Hepatocyte (in vitro differentiated cells): ENCODE measurements around the gene ZBTB43. TPM values are rescaled to one million over a fixed set of nuclear protein-coding genes. Genes with fewer than 3 reads are reported as not detected.

Source experiments
- DNase-seq: peaks from one replicate; pipeline ENCODE4 v3.0.0-alpha.2; 2016; ENCODE audit warnings: low spot score
- H2AFZ ChIP-seq: fragments of 200-600 bp; sonication (generic); 2 replicates; pipeline ENCODE4 v1.6.0; 2016; ENCODE audit warnings: antibody characterized with exemption, mild to moderate bottlenecking
- H3K27ac ChIP-seq: fragments of 200-600 bp; sonication (generic); 2 replicates; pipeline ENCODE4 v1.5.1; 2016; ENCODE audit warnings: mild to moderate bottlenecking
- H3K27me3 ChIP-seq: fragments of 200-600 bp; sonication (generic); 2 replicates; pipeline ENCODE4 v1.6.1; 2016
- H3K36me3 ChIP-seq: fragments of 200-600 bp; sonication (generic); replicated peaks from 2 replicates; pipeline ENCODE4 v1.5.1; 2016; ENCODE audit warnings: low read depth; ENCODE audit not compliant: insufficient read depth
- H3K4me1 ChIP-seq: fragments of 200-600 bp; sonication (generic); 2 replicates; pipeline ENCODE4 v1.5.1; 2016; ENCODE audit warnings: mild to moderate bottlenecking, moderate library complexity; ENCODE audit not compliant: insufficient read depth
- H3K4me2 ChIP-seq: fragments of 200-600 bp; sonication (generic); 2 replicates; pipeline ENCODE4 v1.6.0; 2016
- H3K4me3 ChIP-seq: fragments of 200-600 bp; sonication (generic); 2 replicates; pipeline ENCODE4 v1.5.1; 2016; ENCODE audit warnings: mild to moderate bottlenecking
- H3K79me2 ChIP-seq: fragments of 200-600 bp; sonication (generic); 2 replicates; pipeline ENCODE4 v1.6.0; 2017; ENCODE audit warnings: mild to moderate bottlenecking
- H3K9me2 ChIP-seq: fragments of 200-600 bp; sonication (generic); replicated peaks from 2 replicates; pipeline ENCODE4 v1.6.0; 2017; ENCODE audit warnings: mild to moderate bottlenecking; ENCODE audit not compliant: insufficient read depth
- H3K9me3 ChIP-seq: fragments of 200-600 bp; sonication (generic); 2 replicates; pipeline ENCODE4 v1.5.1; 2016; ENCODE audit warnings: low read depth, mild to moderate bottlenecking
- H4K20me1 ChIP-seq: fragments of 200-600 bp; sonication (generic); 2 replicates; pipeline ENCODE4 v1.6.0; 2016; ENCODE audit warnings: mild to moderate bottlenecking; ENCODE audit not compliant: insufficient read depth, poor library complexity, severe bottlenecking
- EZH2 ChIP-seq: fragments of 200-600 bp; sonication (generic); IDR thresholded peaks from 2 replicates; pipeline ENCODE4 v1.6.1; 2016; ENCODE audit warnings: antibody characterized with exemption, mild to moderate bottlenecking, borderline replicate concordance
- EZH2phosphoT487 ChIP-seq: fragments of 200-600 bp; sonication (generic); IDR thresholded peaks from one replicate; pipeline ENCODE4 v1.6.1; 2018; ENCODE audit warnings: antibody characterized with exemption, mild to moderate bottlenecking, low read depth, moderate library complexity; ENCODE audit not compliant: unreplicated experiment, severe bottlenecking
- whole genome bisulfite sequencing: methylation state at CpG from one replicate; pipeline ENCODE4 v1.1.6; 2016; ENCODE audit warnings: low lambda C conversion rate; ENCODE audit errors: missing lambda C conversion rate; 5-methylcytosine and 5-hydroxymethylcytosine counted together
- polyA plus RNA-seq: library from polyadenylated mRNA; unstranded; fragments of >200 nt; fragmentation: Nextera tagmentation; extraction: Ambion mirVana; gene quantifications from 2 replicates; pipeline ENCODE4 v1.2.1, GENCODE V29; 2016
- total RNA-seq: library from RNA; depleted of rRNA; stranded (reverse); fragments of >200 nt; gene quantifications from 2 replicates; pipeline ENCODE4 v1.2.3, GENCODE V29; 2014
- TF ChIP-seq, protein P1 (sequence below): fragments of 200-600 bp; sonication (generic); IDR thresholded peaks from 2 replicates; pipeline ENCODE4 v1.5.1; 2016; ENCODE audit warnings: antibody characterized with exemption, mild to moderate bottlenecking; ENCODE audit not compliant: poor library complexity

Gene ZBTB43
- total and polyA plus RNA-seq, 2 experiments from 2014 or later = 14.9 to 16.4 TPM

DNA sequence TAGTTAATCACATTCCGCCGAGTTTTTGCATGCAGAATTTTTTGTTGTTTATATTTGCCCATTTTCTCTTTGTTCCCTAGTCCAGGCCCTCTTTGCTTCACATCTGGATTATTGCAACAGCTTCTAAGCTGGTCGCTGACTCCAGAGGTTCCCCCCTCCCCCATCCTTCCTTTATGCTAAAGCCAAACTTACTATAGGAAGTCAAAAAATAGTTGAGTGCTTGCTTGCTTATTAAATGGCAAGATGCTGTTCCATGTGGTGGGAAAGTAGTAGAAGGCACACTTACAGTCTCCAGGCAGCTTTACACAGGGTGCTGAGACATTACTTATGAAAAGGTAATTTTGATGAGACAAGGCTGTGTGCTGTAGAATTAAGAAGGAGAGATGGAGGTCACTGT is 56.9 kb downstream of the ZBTB43 start:
- peaks cover 14% of the 10 kb centered on the region for H4K20me1 ChIP-seq
- peaks cover 58% of the 10 kb centered on the region for H3K79me2 ChIP-seq
- H3K4me1 ChIP-seq = peaks cover 11% of the 10 kb centered on the region
- H3K27me3 ChIP-seq = no peaks in the 10 kb centered on the region
- H3K27ac ChIP-seq = peak overlapping the region; percentile 94
- H3K4me2 ChIP-seq = peak overlapping the region; percentile 87
- 9% methylated on average over 3 of the region's 3 CpGs for WGBS
- no peaks in the 10 kb centered on the region for H3K36me3 ChIP-seq
- TF ChIP-seq EZH2phosphoT487 = no peak
- TF ChIP-seq EZH2 = no peak
- TF ChIP-seq, protein P1, sequence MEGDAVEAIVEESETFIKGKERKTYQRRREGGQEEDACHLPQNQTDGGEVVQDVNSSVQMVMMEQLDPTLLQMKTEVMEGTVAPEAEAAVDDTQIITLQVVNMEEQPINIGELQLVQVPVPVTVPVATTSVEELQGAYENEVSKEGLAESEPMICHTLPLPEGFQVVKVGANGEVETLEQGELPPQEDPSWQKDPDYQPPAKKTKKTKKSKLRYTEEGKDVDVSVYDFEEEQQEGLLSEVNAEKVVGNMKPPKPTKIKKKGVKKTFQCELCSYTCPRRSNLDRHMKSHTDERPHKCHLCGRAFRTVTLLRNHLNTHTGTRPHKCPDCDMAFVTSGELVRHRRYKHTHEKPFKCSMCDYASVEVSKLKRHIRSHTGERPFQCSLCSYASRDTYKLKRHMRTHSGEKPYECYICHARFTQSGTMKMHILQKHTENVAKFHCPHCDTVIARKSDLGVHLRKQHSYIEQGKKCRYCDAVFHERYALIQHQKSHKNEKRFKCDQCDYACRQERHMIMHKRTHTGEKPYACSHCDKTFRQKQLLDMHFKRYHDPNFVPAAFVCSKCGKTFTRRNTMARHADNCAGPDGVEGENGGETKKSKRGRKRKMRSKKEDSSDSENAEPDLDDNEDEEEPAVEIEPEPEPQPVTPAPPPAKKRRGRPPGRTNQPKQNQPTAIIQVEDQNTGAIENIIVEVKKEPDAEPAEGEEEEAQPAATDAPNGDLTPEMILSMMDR = no peak
- peak overlapping the region; percentile 61 for H3K4me3 ChIP-seq
- H3K9me2 ChIP-seq = no peaks in the 10 kb centered on the region
- peak overlapping the region; percentile 72 for H2AFZ ChIP-seq
- DNase-seq = peak; percentile 62
- no peaks in the 10 kb centered on the region for H3K9me3 ChIP-seq

DNA sequence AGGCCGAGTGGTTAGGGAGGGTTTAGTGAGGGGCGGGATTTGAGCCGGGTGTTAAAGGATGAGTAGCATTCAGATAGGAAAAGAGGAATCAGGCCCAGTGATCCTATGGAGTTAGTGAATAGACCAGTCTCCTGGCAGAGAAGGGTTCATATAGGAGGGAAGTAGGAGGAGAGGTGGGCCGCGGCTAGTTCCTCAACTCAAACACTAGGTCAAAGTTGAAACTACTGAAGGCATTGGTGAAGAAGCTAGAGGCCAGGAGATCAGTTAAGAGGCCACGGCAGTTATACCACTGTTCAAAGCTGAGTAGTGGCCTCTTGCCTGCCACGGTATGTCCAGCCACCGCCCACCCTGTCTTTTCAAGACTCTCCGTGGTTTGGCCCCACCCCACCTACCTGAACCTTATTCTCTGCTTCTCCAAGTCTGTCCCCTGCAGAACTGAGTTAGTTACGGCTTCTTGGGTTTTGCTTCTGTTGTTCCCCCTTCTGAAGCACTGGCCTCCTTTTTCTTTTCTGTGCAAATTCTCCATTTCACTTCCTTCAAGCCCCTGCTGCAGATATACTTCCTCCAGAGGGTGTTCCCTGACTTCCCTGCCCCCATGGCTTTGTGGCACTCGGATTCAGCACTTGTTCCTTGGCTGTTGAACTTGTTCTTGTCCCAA is 57.4 kb downstream of the ZBTB43 start:
- WGBS = 35% methylated on average over 11 of the region's 11 CpGs
- peaks cover 64% of the 10 kb centered on the region for H3K79me2 ChIP-seq
- H2AFZ ChIP-seq = no peak overlapping the region
- no peaks in the 10 kb centered on the region for H3K9me2 ChIP-seq
- H3K4me3 ChIP-seq = peak overlapping the region; percentile 61
- no peaks in the 10 kb centered on the region for H3K9me3 ChIP-seq
- DNase-seq = no peak
- no peaks in the 10 kb centered on the region for H3K36me3 ChIP-seq
- TF ChIP-seq EZH2phosphoT487 (no peak), EZH2 (no peak)
- TF ChIP-seq, protein P1 = no peak
- peak overlapping the region; percentile 94 for H3K27ac ChIP-seq
- peaks cover 14% of the 10 kb centered on the region for H4K20me1 ChIP-seq
- H3K4me2 ChIP-seq = peak overlapping the region; percentile 87
- peaks cover 11% of the 10 kb centered on the region for H3K4me1 ChIP-seq
- no peaks in the 10 kb centered on the region for H3K27me3 ChIP-seq

DNA sequence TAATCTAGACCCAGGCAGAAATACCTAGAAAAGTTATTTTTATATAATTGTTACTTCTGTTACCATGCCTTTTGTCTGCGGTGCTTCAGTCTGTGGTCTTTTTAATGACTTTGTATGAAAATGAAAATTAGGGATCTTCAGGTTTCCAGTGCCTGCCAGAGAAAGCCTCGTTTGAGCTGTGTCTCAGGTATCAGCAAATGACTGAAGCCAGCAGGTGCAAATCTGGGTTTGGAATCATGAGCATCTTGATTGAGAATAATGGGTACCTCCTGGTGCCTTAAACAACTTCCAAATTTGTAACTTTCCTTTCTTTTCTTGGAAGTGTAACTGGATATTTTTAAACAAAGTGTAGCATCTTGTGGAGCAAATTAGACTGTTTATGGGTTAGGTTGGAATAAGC is 59.9 kb downstream of the ZBTB43 start:
- Histone ChIP-seq H3K27me3 (no peaks in the 10 kb centered on the region), H3K36me3 (no peaks in the 10 kb centered on the region), H3K9me2 (no peaks in the 10 kb centered on the region), H3K27ac (no peak overlapping the region), H3K9me3 (no peaks in the 10 kb centered on the region), H3K79me2 (peaks cover 89% of the 10 kb centered on the region), H3K4me1 (peaks cover 9% of the 10 kb centered on the region), H3K4me2 (no peak overlapping the region), H3K4me3 (no peak overlapping the region), H2AFZ (no peak overlapping the region), H4K20me1 (peaks cover 32% of the 10 kb centered on the region)
- 72% methylated on average over 2 of the region's 2 CpGs for WGBS
- TF ChIP-seq EZH2phosphoT487 = no peak
- no peak for TF ChIP-seq EZH2
- TF ChIP-seq, protein P1 = no peak
- no peak for DNase-seq
